Astrocyte (in vitro differentiated cells and primary cell): Measurements from ENCODE around the gene SPART.

ENCODE experiments used
- EZH2 ChIP-seq: IDR thresholded peaks from 2 replicates; pipeline ENCODE4 v1.6.1; 2012; ENCODE audit warnings: mild to moderate bottlenecking, low read length, inconsistent platforms; ENCODE audit not compliant: insufficient read depth
- TF ChIP-seq, protein P1 (sequence below): IDR thresholded peaks from 2 replicates; pipeline ENCODE4 v1.5.1; 2011; ENCODE audit warnings: low read depth, mild to moderate bottlenecking, inconsistent platforms, low read length, moderate library complexity; ENCODE audit not compliant: insufficient read depth

GRCh38 chr13:36360903-36361302 is 14.7 kb upstream of the SPART start:
- no peak for TF ChIP-seq EZH2
- TF ChIP-seq, protein P1, sequence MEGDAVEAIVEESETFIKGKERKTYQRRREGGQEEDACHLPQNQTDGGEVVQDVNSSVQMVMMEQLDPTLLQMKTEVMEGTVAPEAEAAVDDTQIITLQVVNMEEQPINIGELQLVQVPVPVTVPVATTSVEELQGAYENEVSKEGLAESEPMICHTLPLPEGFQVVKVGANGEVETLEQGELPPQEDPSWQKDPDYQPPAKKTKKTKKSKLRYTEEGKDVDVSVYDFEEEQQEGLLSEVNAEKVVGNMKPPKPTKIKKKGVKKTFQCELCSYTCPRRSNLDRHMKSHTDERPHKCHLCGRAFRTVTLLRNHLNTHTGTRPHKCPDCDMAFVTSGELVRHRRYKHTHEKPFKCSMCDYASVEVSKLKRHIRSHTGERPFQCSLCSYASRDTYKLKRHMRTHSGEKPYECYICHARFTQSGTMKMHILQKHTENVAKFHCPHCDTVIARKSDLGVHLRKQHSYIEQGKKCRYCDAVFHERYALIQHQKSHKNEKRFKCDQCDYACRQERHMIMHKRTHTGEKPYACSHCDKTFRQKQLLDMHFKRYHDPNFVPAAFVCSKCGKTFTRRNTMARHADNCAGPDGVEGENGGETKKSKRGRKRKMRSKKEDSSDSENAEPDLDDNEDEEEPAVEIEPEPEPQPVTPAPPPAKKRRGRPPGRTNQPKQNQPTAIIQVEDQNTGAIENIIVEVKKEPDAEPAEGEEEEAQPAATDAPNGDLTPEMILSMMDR: no peak
